ENCODE results near the gene PSMA6.
A peak's percentile ranks its signal among the peaks of the same experiment; 100 is the strongest.
"Not testable (repeated sequence)": the region's sequence is repeated elsewhere in the genome, so short reads cannot be mapped to it uniquely, and the experiment has no call there.

The PSMA6 gene

DNA sequence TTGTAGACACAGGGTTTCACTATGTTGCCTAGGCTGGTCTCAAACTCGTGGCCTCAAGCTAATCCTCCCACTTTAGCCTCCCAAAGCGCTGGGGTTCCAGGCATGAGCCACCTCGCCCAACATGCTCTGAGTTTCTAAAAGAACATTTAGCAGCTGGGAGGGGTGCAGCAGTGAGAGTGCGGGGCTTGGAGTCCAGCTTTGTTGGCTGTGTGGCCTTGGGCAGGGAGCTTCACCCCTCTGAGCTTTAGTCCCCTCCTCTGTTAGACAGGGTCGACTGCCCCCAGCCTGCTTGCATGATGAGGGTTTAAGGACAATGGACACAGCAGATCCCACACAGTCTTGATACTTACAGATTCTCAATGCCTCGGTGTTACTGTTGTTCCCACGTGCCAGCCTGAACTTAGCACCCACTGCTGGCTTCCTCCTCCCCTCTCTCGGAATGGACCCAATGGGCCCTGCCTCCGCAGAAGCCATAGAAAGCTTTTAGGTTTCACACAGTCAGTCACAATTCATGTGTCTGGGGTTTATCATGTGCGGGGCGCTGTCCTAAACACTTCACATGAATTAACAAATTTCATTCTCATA lies 54.6 kb downstream of the PSMA6 start:
- DNase-seq = no peak

- no peak for DNase-seq
These were observed 55.3 kb downstream of the PSMA6 start for GRCh38 chr14:35347323-35348043.

- not testable (repeated sequence) for DNase-seq
These were observed 55.8 kb downstream of the PSMA6 start for GRCh38 chr14:35348044-35348380.

DNA sequence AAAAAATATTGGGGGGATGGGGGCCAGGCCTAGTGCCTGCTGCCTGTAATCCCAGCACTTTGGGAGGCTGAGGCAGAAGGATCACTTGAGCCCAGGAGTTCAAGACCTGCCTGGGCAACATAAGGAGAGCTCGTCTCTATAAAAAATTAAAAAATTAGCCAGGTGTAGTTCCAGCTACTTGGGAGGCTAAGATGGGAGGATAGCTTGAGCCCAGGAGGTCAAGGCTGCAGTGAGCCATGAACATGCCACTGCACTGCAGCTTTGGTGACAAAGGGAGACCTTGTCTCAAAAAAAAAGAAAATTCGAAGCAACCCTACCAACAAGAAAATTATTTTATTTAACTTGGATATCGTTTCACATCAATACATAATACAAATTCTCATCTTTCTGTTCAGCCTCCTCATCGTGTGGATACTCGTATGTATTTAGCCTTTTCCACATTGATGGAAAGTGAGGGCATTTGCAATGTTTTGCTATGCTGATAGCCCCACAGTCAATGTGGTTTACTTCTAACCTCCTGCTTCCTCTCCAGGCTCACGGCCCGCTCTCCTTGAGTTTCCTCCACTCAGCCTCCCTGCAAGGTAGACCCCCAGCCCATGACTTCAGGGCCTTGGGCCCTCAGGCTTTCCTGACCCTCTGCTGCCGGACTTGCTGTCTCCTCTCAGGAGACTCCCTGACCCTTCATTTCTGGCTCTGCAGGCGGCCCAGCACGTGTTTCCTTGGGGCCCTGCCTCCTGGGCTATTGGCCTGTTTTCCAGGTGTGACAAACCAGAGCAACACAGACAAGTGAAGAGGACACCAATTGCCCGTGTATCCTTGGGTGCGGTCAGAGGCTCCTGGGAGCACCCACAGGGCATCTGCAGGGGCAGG lies 57.5 kb downstream of the PSMA6 start:
- no peak for DNase-seq

DNA sequence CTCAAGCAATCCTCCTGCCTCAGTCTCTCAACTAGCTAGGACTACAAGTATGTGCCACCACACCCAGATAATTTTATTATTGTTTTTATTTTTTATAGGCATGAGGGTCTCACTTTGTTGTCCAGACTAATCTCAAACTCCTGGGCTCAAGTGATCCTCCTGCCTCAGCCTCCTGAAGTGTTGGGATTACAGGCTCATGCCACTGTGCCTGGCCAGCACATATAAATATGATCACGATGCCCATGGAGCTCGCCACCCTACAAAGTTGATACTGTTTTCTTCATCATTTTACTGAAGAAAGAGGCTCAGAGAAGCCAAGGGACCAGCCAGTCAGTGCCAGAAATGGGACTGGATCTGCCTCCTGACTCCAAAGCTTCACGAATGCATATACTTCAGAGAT lies 59.3 kb downstream of the PSMA6 start:
- DNase-seq = no peak

GRCh38 chr14:35351897-35352273 lies 59.7 kb downstream of the PSMA6 start:
- no peak for DNase-seq

DNA sequence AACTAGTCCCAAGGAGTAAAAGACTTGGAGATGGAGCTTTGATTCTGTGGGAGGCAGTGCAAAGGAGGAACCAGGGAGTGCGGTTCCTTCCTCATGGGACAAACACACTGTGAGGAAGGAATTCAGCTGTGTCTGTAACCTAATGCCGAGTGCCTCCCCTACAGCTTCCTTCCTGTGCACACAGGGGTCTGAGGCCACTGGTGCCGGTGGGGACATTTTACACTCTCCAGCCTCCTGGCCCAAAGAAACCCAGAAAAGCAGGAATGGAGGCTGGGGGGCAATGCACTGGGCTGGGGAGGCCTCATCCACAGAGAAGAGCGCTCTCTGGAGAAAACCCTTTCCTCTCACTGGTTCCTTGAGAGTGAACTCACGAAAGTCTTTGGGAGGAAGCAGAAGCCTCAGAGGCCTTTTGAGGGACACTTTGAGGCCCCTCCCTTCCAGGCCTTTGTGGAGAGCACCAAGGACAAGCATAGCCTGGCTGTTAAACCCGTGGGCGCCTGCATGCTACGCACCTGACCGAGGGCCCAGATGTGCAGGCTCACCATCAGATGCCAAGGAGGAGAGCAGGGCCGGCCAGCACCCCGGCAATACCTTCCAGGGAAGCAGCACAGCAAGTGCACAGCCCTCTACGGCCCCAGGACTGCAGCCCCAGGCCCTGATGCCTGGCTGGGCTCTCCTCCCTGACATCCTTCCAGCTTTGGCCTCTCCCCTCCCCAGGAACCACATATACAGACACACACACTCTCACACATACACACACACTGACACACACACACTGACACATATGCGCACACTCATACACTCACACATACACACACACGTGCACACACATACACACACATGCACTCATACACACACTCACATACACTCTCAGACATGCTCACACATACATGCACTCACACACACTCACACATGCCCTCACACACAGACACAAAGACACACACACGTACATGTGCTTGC lies 60.4 kb downstream of the PSMA6 start:
- no peak for DNase-seq

- no peak for DNase-seq
These were observed 61.4 kb downstream of the PSMA6 start for GRCh38 chr14:35353409-35354172.

DNA sequence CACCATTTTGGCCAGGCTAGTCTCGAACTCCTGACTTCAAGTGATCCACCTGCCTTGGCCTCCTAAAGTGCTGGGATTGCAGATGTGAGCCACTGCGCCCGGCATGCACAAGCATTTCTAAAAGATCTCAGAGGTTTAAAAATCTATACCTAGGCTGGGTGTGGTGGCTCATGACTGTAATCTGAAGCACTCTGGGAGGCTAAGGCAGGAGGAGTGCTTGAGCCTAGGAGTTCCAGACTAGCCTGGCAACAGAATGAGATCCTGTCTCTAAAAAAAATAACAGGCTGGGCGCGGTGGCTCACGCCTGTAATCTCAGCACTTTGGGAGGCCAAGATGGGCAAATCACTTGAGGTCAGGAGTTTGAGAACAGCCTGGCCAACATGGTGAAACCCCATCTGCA lies 63.1 kb downstream of the PSMA6 start:
- DNase-seq = not testable (repeated sequence)

DNA sequence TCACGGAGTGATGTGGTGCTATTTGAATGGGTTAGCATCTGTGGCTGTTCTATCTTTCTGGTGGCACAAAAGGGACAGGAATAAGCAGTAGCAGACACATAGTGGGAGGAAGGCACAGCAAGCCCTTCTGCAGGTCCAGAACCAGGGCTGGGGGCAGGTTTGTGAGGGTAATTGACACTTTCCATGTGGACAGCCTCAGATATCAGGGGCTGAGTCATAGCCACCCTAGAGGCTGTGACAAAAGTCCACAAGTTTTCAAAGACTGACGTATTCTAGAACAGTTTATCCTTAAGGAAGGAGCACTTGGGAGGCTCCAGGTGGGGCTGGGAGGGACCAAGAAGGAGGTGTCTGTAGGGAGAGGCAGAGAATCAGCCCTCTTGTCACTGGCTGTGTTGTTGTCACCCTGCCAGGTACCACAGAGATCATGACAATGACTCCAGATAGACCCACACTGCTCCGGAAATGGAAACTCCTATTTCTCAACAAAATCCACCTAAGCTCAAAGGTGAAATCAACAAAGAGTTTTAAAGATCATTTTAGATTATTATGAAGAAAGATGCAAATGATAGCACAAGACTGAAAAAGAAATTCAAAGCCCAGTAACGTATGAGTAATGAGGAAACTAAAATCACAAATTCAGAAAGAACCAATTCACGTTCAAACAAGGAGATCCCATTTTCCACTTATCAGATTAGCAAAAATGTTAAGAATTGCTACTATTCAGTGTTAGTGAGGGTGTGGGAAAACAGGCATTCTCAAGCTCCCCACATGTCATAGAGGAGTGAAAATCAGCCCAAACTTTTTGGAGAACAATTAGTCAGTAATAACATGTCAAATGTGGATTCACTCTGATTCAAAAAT lies 64.0 kb downstream of the PSMA6 start:
- DNase-seq = no peak

GRCh38 chr14:35359655-35360054 lies 67.5 kb downstream of the PSMA6 start:
- DNase-seq = not testable (repeated sequence)

GRCh38 chr14:35361141-35361480 lies 68.9 kb downstream of the PSMA6 start:
- no peak for DNase-seq

DNA sequence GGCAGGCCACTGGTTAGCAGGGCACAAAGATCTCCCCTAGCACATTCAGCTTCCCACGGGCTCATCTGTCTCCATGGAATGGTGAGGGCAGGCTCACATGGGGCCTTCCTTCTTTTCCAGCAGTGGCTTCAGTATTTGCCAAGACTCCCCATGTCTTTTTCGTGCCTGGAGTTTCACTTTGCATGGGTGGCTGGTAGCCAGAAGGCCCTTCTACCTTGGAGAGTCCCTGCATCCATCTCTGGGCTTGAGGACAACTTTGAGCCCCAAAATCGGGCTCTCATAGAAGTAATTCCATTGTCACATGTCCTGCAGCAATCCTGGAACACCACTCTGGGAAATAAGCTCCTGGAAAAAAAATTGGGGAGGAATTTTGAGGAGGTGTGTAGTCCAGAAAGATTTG lies 70.3 kb downstream of the PSMA6 start:
- DNase-seq = no peak

GRCh38 chr14:35362911-35363374 lies 70.8 kb downstream of the PSMA6 start:
- DNase-seq = no peak

- DNase-seq = peak; percentile 70
These were observed 73.2 kb downstream of the PSMA6 start for GRCh38 chr14:35365130-35366055.

- peak; percentile 26 for DNase-seq
These were observed 73.9 kb downstream of the PSMA6 start for GRCh38 chr14:35366056-35366451.

- no peak for DNase-seq
These were observed 74.4 kb downstream of the PSMA6 start for GRCh38 chr14:35366521-35366976.

DNA sequence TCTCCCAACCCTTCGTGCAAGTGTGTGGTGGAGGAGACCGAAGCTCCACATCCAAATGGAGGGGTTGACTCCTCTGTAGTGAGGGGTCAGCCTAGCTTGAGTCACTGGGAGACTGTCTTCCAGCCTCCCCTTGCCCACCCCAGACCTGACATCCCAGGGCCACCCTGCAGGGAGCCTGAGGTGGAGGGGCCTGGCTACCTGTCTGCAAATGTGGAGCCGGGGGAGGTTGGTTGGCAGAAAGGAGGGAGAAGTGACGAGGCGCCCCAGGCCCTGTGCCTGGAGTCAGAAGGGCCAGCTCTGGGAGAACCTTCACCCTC lies 74.8 kb downstream of the PSMA6 start:
- DNase-seq = no peak
